Panc1 (cell line): ENCODE measurements around the gene ENKD1. TPM values are rescaled to one million over a fixed set of nuclear protein-coding genes. Genes with fewer than 3 reads are reported as not detected.

ENCODE experiments used
- ATAC-seq: fragments of 200-7000 bp; cut with Tn5 transposase; 2 replicates; pipeline ENCODE4 v1.9.1; 2020; ENCODE audit warnings: mild to moderate bottlenecking, moderate library complexity
- BruUV-seq: library from RNA; stranded (reverse); fragments of 400-500 nt; replicated peaks from 2 replicates; lab custom pipeline; 2021; lab: Mats Ljungman, UMichigan
- CTCF ChIA-PET: fragments of 300-600 bp; sonication (Branson Sonifier 250); formaldehyde crosslinking; loops from one replicate; lab custom pipeline; 2022; ENCODE audit warnings: antibody characterized with exemption; lab: Charles Lee
- POLR2A ChIA-PET: fragments of 300-600 bp; sonication (Branson Sonifier 250); formaldehyde crosslinking; loops from one replicate; lab custom pipeline; 2022; ENCODE audit warnings: antibody characterized with exemption; lab: Charles Lee
- DNase-seq: peaks from one replicate; pipeline ENCODE4 v3.0.0-alpha.2; 2010; ENCODE audit warnings: low read depth, low spot score
- H3K27ac ChIP-seq: 2 replicates; pipeline ENCODE4 v1.5.1; 2011; ENCODE audit warnings: mild to moderate bottlenecking, low read length, inconsistent platforms
- H3K27me3 ChIP-seq: fragments of 200-500 bp; sonication (Bioruptor generic); 2 replicates; pipeline ENCODE4 v1.6.0; 2014; ENCODE audit warnings: low read length, inconsistent platforms; ENCODE audit not compliant: control insufficient read depth, insufficient read depth
- H3K36me3 ChIP-seq: fragments of 200-500 bp; sonication (Bioruptor generic); 2 replicates; pipeline ENCODE4 v1.5.1; 2014; ENCODE audit warnings: inconsistent platforms, mild to moderate bottlenecking, low read length, moderate library complexity; ENCODE audit not compliant: control insufficient read depth, insufficient read depth
- H3K4me1 ChIP-seq: 2 replicates; pipeline ENCODE4 v1.5.1; 2011; ENCODE audit warnings: inconsistent platforms, mild to moderate bottlenecking, low read length, moderate library complexity; ENCODE audit not compliant: control insufficient read depth, insufficient read depth
- H3K4me3 ChIP-seq, 2 experiments: 2 replicates each; pipeline ENCODE4 v1.5.1; 2011 to 2012; ENCODE audit warnings: low read depth in 2 of 2, low read length in 2 of 2, mild to moderate bottlenecking in 2 of 2, inconsistent platforms in 1 of 2, moderate library complexity in 1 of 2
- H3K9me3 ChIP-seq: fragments of 200-500 bp; sonication (Bioruptor generic); 2 replicates; pipeline ENCODE4 v1.5.1; 2014; ENCODE audit warnings: low read depth, mild to moderate bottlenecking, inconsistent platforms, low read length, moderate library complexity; ENCODE audit not compliant: control insufficient read depth, insufficient read depth
- POLR2AphosphoS5 ChIP-seq: IDR thresholded peaks from 2 replicates; pipeline ENCODE4 v1.6.1; 2012; ENCODE audit warnings: mild to moderate bottlenecking, low read depth, low read length, moderate library complexity
- REST ChIP-seq, 2 experiments: IDR thresholded peaks; 2 replicates each; pipeline ENCODE4 v1.6.1; 2011 to 2012; ENCODE audit warnings: low read depth in 2 of 2, control low read depth in 1 of 2, low read length in 1 of 2, mild to moderate bottlenecking in 1 of 2, moderate library complexity in 1 of 2; ENCODE audit not compliant: insufficient read depth in 1 of 2
- SIN3A ChIP-seq: IDR thresholded peaks from 2 replicates; pipeline ENCODE4 v1.6.1; 2012; ENCODE audit warnings: low read depth, mild to moderate bottlenecking, low read length, moderate library complexity, borderline replicate concordance; ENCODE audit not compliant: insufficient read depth
- TCF7L2 ChIP-seq: IDR thresholded peaks from 2 replicates; pipeline ENCODE4 v1.6.1; 2011; ENCODE audit warnings: mild to moderate bottlenecking, low read depth, low read length, inconsistent platforms
- in situ Hi-C: cut with HindIII; loops from 2 replicates; pipeline ENCODE4 v1.10.0; 2016; ENCODE audit warnings: low sequenced_read_pairs, low pct_unique_long_range_greater_than_20kb
- intact Hi-C: fragments of 100-400 bp; cut with micrococcal nuclease; formaldehyde crosslinking; loops from one replicate; pipeline ENCODE4 v1.10.0; 2022; ENCODE audit not compliant: unreplicated experiment
- total RNA-seq: library from RNA; stranded (reverse); gene quantifications from one replicate; pipeline ENCODE4 v1.2.1, GENCODE V29; 2021; ENCODE audit not compliant: unreplicated experiment
- TF ChIP-seq, protein P1 (sequence below): fragments of 450-650 bp; IDR thresholded peaks from 2 replicates; pipeline ENCODE4 v1.5.1; 2017; ENCODE audit warnings: mild to moderate bottlenecking

Gene ENKD1
- total RNA-seq, 1 experiment from 2014 or later, result 14.6 TPM

GRCh38 chr16:67645397-67646121 is 21.0 kb downstream of the ENKD1 start:
- CTCF ChIA-PET, result interaction anchor here (0.6 to 0.9 kb wide), 3 partner anchors 24 to 98 kb away, joined by 3 read pairs; no protein-coding TSS in a partner anchor
- no peak overlapping the region for H3K27ac ChIP-seq
- no peak for ATAC-seq
- TF ChIP-seq REST (IDR thresholded peaks at IDR 0.05; ENCODE audit: insufficient read depth in 1 of 2, low read depth in 2 of 2, low read length in 1 of 2) (no peak), TCF7L2 (no peak), SIN3A (no peak), POLR2AphosphoS5 (no peak)
- TF ChIP-seq, protein P1, sequence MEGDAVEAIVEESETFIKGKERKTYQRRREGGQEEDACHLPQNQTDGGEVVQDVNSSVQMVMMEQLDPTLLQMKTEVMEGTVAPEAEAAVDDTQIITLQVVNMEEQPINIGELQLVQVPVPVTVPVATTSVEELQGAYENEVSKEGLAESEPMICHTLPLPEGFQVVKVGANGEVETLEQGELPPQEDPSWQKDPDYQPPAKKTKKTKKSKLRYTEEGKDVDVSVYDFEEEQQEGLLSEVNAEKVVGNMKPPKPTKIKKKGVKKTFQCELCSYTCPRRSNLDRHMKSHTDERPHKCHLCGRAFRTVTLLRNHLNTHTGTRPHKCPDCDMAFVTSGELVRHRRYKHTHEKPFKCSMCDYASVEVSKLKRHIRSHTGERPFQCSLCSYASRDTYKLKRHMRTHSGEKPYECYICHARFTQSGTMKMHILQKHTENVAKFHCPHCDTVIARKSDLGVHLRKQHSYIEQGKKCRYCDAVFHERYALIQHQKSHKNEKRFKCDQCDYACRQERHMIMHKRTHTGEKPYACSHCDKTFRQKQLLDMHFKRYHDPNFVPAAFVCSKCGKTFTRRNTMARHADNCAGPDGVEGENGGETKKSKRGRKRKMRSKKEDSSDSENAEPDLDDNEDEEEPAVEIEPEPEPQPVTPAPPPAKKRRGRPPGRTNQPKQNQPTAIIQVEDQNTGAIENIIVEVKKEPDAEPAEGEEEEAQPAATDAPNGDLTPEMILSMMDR, result no peak
- no peak overlapping the region for H3K4me3 ChIP-seq
- no TSS peak for BruUV-seq
- no peaks in the 10 kb centered on the region for H3K27me3 ChIP-seq
- no peak for DNase-seq
- in situ Hi-C loops (no loop called here), intact Hi-C loops (loop anchor here (10.0 kb wide), 1 partner anchor 101 kb away; no protein-coding TSS in a partner anchor)
- no peaks in the 10 kb centered on the region for H3K4me1 ChIP-seq
- no peaks in the 10 kb centered on the region for H3K9me3 ChIP-seq
- no peaks in the 10 kb centered on the region for H3K36me3 ChIP-seq
- POLR2A ChIA-PET, result no interaction called here

- H3K36me3 ChIP-seq, result no peaks in the 10 kb centered on the region
- DNase-seq, result no peak
- TF ChIP-seq TCF7L2 (no peak), POLR2AphosphoS5 (no peak), SIN3A (no peak), REST (IDR thresholded peaks at IDR 0.05; ENCODE audit: insufficient read depth in 1 of 2, low read depth in 2 of 2, low read length in 1 of 2) (no peak)
- TF ChIP-seq, protein P1, result no peak
- BruUV-seq, result no TSS peak
- ATAC-seq, result no peak
- no peak overlapping the region for H3K27ac ChIP-seq
- POLR2A ChIA-PET, result no interaction called here
- no peaks in the 10 kb centered on the region for H3K27me3 ChIP-seq
- CTCF ChIA-PET, result no interaction called here
- no peaks in the 10 kb centered on the region for H3K9me3 ChIP-seq
- H3K4me1 ChIP-seq, result no peaks in the 10 kb centered on the region
- in situ Hi-C loops (no loop called here), intact Hi-C loops (loop anchor here (10.0 kb wide), 1 partner anchor 99 kb away; no protein-coding TSS in a partner anchor)
- H3K4me3 ChIP-seq, result no peak overlapping the region
These were observed 22.5 kb downstream of the ENKD1 start for GRCh38 chr16:67644038-67644437.
